ENCODE data around the gene KYAT1. TPM values are rescaled to one million over a fixed set of nuclear protein-coding genes. Genes with fewer than 3 reads are reported as not detected.

The KYAT1 gene
- 8.2 TPM for total RNA-seq
- polyA plus RNA-seq = 10 to 100 TPM; 11.3 to 15.7 (median 11.6) TPM

- H3K9me3 Mint-ChIP-seq = no peaks in the 10 kb centered on the region
- ATAC-seq (ENCODE audit: low read depth in 2 of 2) = peak; percentile 95 to 97
- DNase-seq = peak; percentile 97 to 98 (median 98)
- Histone ChIP-seq H3K4me3 (ENCODE audit: low read depth, low read length) (peak within 1 kb of the TSS; percentile 95), H3K36me3 (ENCODE audit: control insufficient read depth, insufficient read depth, low read length) (peaks cover 14% of the 10 kb centered on the region), H3K27me3 (ENCODE audit: control insufficient read depth, insufficient read depth, low read length) (no peaks in the 10 kb centered on the region), H3K9me3 (ENCODE audit: control insufficient read depth in 2 of 2, low read length in 2 of 2) (no peaks in the 10 kb centered on the region), H3K27ac (ENCODE audit: insufficient read depth, low read length, poor library complexity, severe bottlenecking) (peak within 1 kb of the TSS; percentile 76), H3K4me1 (ENCODE audit: control insufficient read depth, insufficient read depth, low read length, poor library complexity, severe bottlenecking) (peaks cover 53% of the 10 kb centered on the region)
- peak within 1 kb of the TSS; percentile 98 to 100 (median 99) for H3K4me3 Mint-ChIP-seq
- peak within 1 kb of the TSS; percentile 95 to 99 (median 98) for H3K27ac Mint-ChIP-seq
- no peaks in the 10 kb centered on the region for H3K27me3 Mint-ChIP-seq
- peaks cover 19% of the 10 kb centered on the region for H3K36me3 Mint-ChIP-seq
- H3K4me1 Mint-ChIP-seq = peaks cover 5 to 81% (median 44%) of the 10 kb centered on the region in 4 donors
Measured at GRCh38 chr9:128881884-128882676, at the start of gene KYAT1, which contains the start of gene LRRC8A. Gene KYAT1 (minus strand): TSS chr9:128881950. CDS start chr9:128845405, 36,545 bp downstream. Gene LRRC8A (plus strand): TSS chr9:128882133. CDS start chr9:128907165, 25,032 bp downstream.

DNA sequence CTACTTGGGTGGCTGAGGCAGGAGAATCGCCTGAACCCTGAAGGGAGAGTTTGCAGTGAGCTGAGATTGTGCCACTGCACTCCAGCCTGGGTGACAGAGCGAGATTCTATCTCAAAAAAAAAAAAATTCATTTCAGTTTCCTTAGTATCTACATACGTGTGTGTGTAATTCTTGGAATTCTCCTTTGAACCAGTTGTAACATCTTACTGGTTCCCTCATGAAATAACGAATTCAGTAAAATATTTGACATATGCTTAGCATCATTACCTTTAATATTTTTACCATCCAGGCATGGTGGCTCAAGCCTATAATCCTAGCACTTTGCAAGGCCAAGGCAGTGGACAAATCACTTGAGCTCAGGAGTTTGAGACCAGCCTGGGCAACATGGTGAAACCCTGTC, 47.8 kb upstream of the KYAT1 start:
- no peak overlapping the region for H3K4me3 ChIP-seq (ENCODE audit: low read depth, low read length)
- H3K36me3 Mint-ChIP-seq = no peaks in the 10 kb centered on the region
- peaks cover 4 to 19% (median 6%) of the 10 kb centered on the region in 4 donors for H3K4me1 Mint-ChIP-seq
- H3K27ac Mint-ChIP-seq = no peak overlapping the region
- no peak for ATAC-seq (ENCODE audit: low read depth in 2 of 2)
- no peak overlapping the region for H3K27ac ChIP-seq (ENCODE audit: insufficient read depth, low read length, poor library complexity, severe bottlenecking)
- H3K36me3 ChIP-seq (ENCODE audit: control insufficient read depth, insufficient read depth, low read length) = no peaks in the 10 kb centered on the region
- H3K9me3 Mint-ChIP-seq = no peaks in the 10 kb centered on the region
- no peaks in the 10 kb centered on the region for H3K27me3 ChIP-seq (ENCODE audit: control insufficient read depth, insufficient read depth, low read length)
- peaks cover 6% of the 10 kb centered on the region for H3K4me1 ChIP-seq (ENCODE audit: control insufficient read depth, insufficient read depth, low read length, poor library complexity, severe bottlenecking)
- peaks cover 5% of the 10 kb centered on the region for H3K27me3 Mint-ChIP-seq
- DNase-seq = no peak
- H3K4me3 Mint-ChIP-seq = no peak overlapping the region
- H3K9me3 ChIP-seq (ENCODE audit: control insufficient read depth in 2 of 2, low read length in 2 of 2) = no peaks in the 10 kb centered on the region

DNA sequence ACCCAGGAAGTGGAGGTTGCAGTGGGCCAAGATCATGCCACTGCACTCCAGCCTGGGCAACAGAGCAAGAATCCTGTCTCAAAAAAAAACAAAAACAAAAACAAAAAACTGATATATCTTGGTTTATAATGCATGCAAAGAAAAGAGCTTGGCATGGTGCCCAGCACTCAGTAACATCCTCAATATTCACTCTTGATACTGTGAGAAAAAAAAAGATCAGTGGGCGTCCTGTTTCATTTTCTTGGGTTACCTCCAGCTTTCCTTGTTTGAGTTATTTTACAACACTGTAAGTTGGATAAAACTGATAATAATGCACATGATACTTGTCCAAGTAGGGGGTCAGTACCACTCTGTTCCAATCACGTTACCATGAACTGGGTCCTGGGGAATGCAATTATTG, 46.9 kb upstream of the KYAT1 start:
- Mint-ChIP-seq H3K27ac (no peak overlapping the region), H3K27me3 (peaks cover 5% of the 10 kb centered on the region), H3K9me3 (no peaks in the 10 kb centered on the region), H3K4me1 (peaks cover 4 to 19% (median 6%) of the 10 kb centered on the region in 4 donors), H3K36me3 (no peaks in the 10 kb centered on the region), H3K4me3 (no peak overlapping the region)
- Histone ChIP-seq H3K36me3 (ENCODE audit: control insufficient read depth, insufficient read depth, low read length) (no peaks in the 10 kb centered on the region), H3K27me3 (ENCODE audit: control insufficient read depth, insufficient read depth, low read length) (no peaks in the 10 kb centered on the region), H3K4me3 (ENCODE audit: low read depth, low read length) (no peak overlapping the region), H3K4me1 (ENCODE audit: control insufficient read depth, insufficient read depth, low read length, poor library complexity, severe bottlenecking) (peaks cover 6% of the 10 kb centered on the region), H3K27ac (ENCODE audit: insufficient read depth, low read length, poor library complexity, severe bottlenecking) (no peak overlapping the region), H3K9me3 (ENCODE audit: control insufficient read depth in 2 of 2, low read length in 2 of 2) (no peaks in the 10 kb centered on the region)
- no peak for DNase-seq
- ATAC-seq (ENCODE audit: low read depth in 2 of 2) = no peak

GRCh38 chr9:128927731-128928411, 46.1 kb upstream of the KYAT1 start:
- Histone ChIP-seq H3K4me1 (ENCODE audit: control insufficient read depth, insufficient read depth, low read length, poor library complexity, severe bottlenecking) (peaks cover 6% of the 10 kb centered on the region), H3K27ac (ENCODE audit: insufficient read depth, low read length, poor library complexity, severe bottlenecking) (no peak overlapping the region), H3K4me3 (ENCODE audit: low read depth, low read length) (no peak overlapping the region), H3K27me3 (ENCODE audit: control insufficient read depth, insufficient read depth, low read length) (no peaks in the 10 kb centered on the region), H3K9me3 (ENCODE audit: control insufficient read depth in 2 of 2, low read length in 2 of 2) (no peaks in the 10 kb centered on the region), H3K36me3 (ENCODE audit: control insufficient read depth, insufficient read depth, low read length) (no peaks in the 10 kb centered on the region)
- Mint-ChIP-seq H3K36me3 (no peaks in the 10 kb centered on the region), H3K27ac (peak overlapping the region in 2 of 3 donors; percentile 81 to 89), H3K9me3 (no peaks in the 10 kb centered on the region), H3K4me3 (peak overlapping the region in 2 of 4 donors; percentile 4 to 35), H3K27me3 (peaks cover 5% of the 10 kb centered on the region), H3K4me1 (peaks cover 4 to 23% (median 6%) of the 10 kb centered on the region in 4 donors)
- ATAC-seq (ENCODE audit: low read depth in 2 of 2) (peak; percentile 61 to 71), DNase-seq (peak; percentile 41 to 57 (median 50))

- H3K36me3 ChIP-seq (ENCODE audit: control insufficient read depth, insufficient read depth, low read length) = no peaks in the 10 kb centered on the region
- DNase-seq (no peak), ATAC-seq (ENCODE audit: low read depth in 2 of 2) (no peak)
- no peak overlapping the region for H3K27ac ChIP-seq (ENCODE audit: insufficient read depth, low read length, poor library complexity, severe bottlenecking)
- H3K4me1 ChIP-seq (ENCODE audit: control insufficient read depth, insufficient read depth, low read length, poor library complexity, severe bottlenecking) = peaks cover 8% of the 10 kb centered on the region
- H3K4me1 Mint-ChIP-seq = peaks cover 4 to 31% (median 6%) of the 10 kb centered on the region in 4 donors
- no peaks in the 10 kb centered on the region for H3K27me3 ChIP-seq (ENCODE audit: control insufficient read depth, insufficient read depth, low read length)
- H3K4me3 ChIP-seq (ENCODE audit: low read depth, low read length) = no peak overlapping the region
- no peaks in the 10 kb centered on the region for H3K36me3 Mint-ChIP-seq
- peak overlapping the region in 1 of 3 donors; percentile 25 for H3K27ac Mint-ChIP-seq
- no peak overlapping the region for H3K4me3 Mint-ChIP-seq
- peaks cover 5% of the 10 kb centered on the region for H3K27me3 Mint-ChIP-seq
- no peaks in the 10 kb centered on the region for H3K9me3 Mint-ChIP-seq
- H3K9me3 ChIP-seq (ENCODE audit: control insufficient read depth in 2 of 2, low read length in 2 of 2) = no peaks in the 10 kb centered on the region
Measured at GRCh38 chr9:128923493-128923883, 41.7 kb upstream of the KYAT1 start.

DNA sequence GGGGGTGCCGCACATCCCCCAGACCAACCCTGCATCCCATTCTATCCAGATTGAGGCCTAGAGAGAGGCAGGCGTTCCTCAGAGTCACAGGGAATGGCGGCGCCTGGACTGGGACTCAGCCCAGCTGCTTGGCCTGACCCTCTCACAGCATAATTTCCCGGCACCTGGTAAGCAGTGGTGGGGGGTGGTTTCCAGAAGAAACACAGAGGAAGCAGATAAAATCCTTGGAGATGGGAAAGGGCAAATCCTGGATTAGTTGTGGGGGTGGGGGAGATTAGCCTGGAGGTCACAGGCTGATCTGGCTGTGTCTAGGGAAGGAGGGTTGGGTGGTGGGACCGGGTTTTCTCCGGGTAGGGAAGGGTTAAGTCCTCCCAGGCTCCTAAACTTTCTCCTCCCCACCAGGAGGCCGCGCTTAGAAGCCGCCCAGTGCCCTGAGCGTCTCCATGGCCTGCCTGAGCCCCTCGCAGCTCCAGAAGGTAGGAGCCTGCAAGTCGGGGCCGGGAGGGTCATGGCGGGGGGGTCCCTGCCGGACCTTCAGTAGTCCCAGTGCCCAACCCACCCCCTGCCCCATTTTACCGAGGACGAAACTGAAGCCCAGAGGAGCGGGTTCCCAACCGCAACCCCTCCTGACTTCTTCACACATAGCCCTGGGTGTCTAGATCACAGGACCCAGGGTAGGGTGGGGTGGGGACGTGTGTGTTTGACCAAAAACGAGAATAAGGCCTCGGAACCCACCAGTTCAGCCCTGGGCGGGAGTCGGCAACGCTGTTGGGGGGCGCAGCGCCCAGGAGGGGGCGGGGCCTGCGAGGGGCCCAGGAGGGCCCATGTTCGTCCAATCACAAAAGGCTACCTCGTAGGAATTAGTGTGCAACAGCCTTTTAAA, 40.4 kb upstream of the KYAT1 start:
- Mint-ChIP-seq H3K27ac (no peak overlapping the region), H3K36me3 (peaks cover 7% of the 10 kb centered on the region), H3K27me3 (no peaks in the 10 kb centered on the region), H3K4me1 (peaks cover 0 to 22% (median 1%) of the 10 kb centered on the region in 4 donors), H3K9me3 (no peaks in the 10 kb centered on the region), H3K4me3 (peak overlapping the region in 1 of 4 donors; percentile 65)
- no peak for ATAC-seq (ENCODE audit: low read depth in 2 of 2)
- peaks cover 2% of the 10 kb centered on the region for H3K4me1 ChIP-seq (ENCODE audit: control insufficient read depth, insufficient read depth, low read length, poor library complexity, severe bottlenecking)
- no peaks in the 10 kb centered on the region for H3K27me3 ChIP-seq (ENCODE audit: control insufficient read depth, insufficient read depth, low read length)
- no peak for DNase-seq
- H3K4me3 ChIP-seq (ENCODE audit: low read depth, low read length) = no peak overlapping the region
- peaks cover 9% of the 10 kb centered on the region for H3K36me3 ChIP-seq (ENCODE audit: control insufficient read depth, insufficient read depth, low read length)
- no peaks in the 10 kb centered on the region for H3K9me3 ChIP-seq (ENCODE audit: control insufficient read depth in 2 of 2, low read length in 2 of 2)
- H3K27ac ChIP-seq (ENCODE audit: insufficient read depth, low read length, poor library complexity, severe bottlenecking) = no peak overlapping the region

DNA sequence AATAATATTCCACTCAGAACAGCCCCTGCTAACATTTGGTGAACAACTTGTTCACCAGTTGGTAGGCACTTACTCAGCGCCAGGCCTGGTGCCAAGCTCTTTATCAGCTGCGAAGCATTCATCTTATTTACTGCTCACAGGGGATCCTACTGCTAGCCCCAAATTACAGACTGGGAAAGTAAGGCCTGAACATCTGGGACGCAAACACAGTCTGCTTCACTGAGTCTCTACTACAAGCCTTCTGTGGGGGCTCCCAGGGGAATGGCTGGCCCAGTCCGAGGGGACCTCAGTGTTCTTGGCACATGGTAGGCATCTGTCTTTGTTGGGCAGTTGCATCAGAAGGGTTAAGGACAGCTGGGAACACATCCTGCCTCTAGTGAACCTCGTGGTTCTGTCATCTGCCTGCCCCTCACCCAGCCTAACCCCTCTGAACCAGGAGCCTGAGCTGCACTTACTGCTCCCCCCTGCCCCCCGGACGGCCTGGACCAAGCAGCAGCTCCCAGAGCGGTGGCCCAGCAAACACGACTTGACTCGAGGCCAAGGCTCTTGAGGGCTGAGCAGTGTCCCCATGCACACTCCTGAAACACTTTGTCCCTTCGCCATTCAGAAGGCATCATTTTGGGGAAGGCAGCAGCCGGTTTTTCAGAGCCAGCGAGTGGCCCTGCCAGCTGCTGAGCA, 38.8 kb upstream of the KYAT1 start, which contains the start of gene PHYHD1:
Gene PHYHD1, plus strand, starts transcription at position 602 of the 678 bp plus-strand sequence. CDS start 1,342 bp downstream, outside the sequence.
- no peak within 1 kb of the TSS for H3K27ac ChIP-seq (ENCODE audit: insufficient read depth, low read length, poor library complexity, severe bottlenecking)
- Mint-ChIP-seq H3K4me1 (peaks cover 0 to 16% (median 1%) of the 10 kb centered on the region in 4 donors), H3K27me3 (no peaks in the 10 kb centered on the region), H3K27ac (peak within 1 kb of the TSS in 1 of 3 donors; percentile 79), H3K36me3 (peaks cover 16% of the 10 kb centered on the region), H3K9me3 (no peaks in the 10 kb centered on the region), H3K4me3 (peak within 1 kb of the TSS in 1 of 4 donors; percentile 65)
- peaks cover 2% of the 10 kb centered on the region for H3K4me1 ChIP-seq (ENCODE audit: control insufficient read depth, insufficient read depth, low read length, poor library complexity, severe bottlenecking)
- DNase-seq = no peak
- H3K27me3 ChIP-seq (ENCODE audit: control insufficient read depth, insufficient read depth, low read length) = no peaks in the 10 kb centered on the region
- peaks cover 25% of the 10 kb centered on the region for H3K36me3 ChIP-seq (ENCODE audit: control insufficient read depth, insufficient read depth, low read length)
- no peak within 1 kb of the TSS for H3K4me3 ChIP-seq (ENCODE audit: low read depth, low read length)
- no peak for ATAC-seq (ENCODE audit: low read depth in 2 of 2)
- no peaks in the 10 kb centered on the region for H3K9me3 ChIP-seq (ENCODE audit: control insufficient read depth in 2 of 2, low read length in 2 of 2)
